WTC11 (cell line): ENCODE results near the gene VIT. TPM values are rescaled to one million over a fixed set of nuclear protein-coding genes. Genes with fewer than 3 reads are reported as not detected.

Experiments used
- ATAC-seq: fragments of 200-7000 bp; cut with Tn5 transposase; 2 replicates; pipeline ENCODE4 v1.10.0; 2021; ENCODE audit warnings: mild to moderate bottlenecking, moderate library complexity
- CTCF ChIA-PET: fragments of 300-600 bp; sonication (Branson Sonifier 250); formaldehyde crosslinking; loops from one replicate; lab custom pipeline; 2021; ENCODE audit warnings: antibody characterized with exemption; lab: Charles Lee
- POLR2A ChIA-PET: fragments of 350-600 bp; sonication (Branson Sonifier 250); formaldehyde crosslinking; loops from one replicate; lab custom pipeline; 2021; ENCODE audit warnings: antibody characterized with exemption; lab: Charles Lee
- DNase-seq: peaks from one replicate; pipeline ENCODE4 v3.0.0; 2021; ENCODE audit warnings: low spot score
- H3K27ac Mint-ChIP-seq: 2 replicates; pipeline ENCODE4 v1.8.0; 2021; ENCODE audit warnings: mixed read lengths
- H3K27me3 Mint-ChIP-seq: 2 replicates; pipeline ENCODE4 v1.8.0; 2021; ENCODE audit warnings: low read depth, mild to moderate bottlenecking, moderate library complexity, mixed read lengths
- H3K36me3 Mint-ChIP-seq: 2 replicates; pipeline ENCODE4 v1.8.0; 2021; ENCODE audit warnings: mixed read lengths
- H3K4me1 Mint-ChIP-seq: 2 replicates; pipeline ENCODE4 v1.8.0; 2022; ENCODE audit warnings: mixed read lengths
- H3K4me3 Mint-ChIP-seq: 2 replicates; pipeline ENCODE4 v1.8.0; 2021; ENCODE audit warnings: mild to moderate bottlenecking, moderate library complexity, mixed read lengths
- H3K9me3 Mint-ChIP-seq: 2 replicates; pipeline ENCODE4 v1.8.0; 2021; ENCODE audit warnings: mixed read lengths
- ESRRA ChIP-seq: sonication (generic); formaldehyde crosslinking; IDR thresholded peaks from 2 replicates; pipeline ENCODE4 v1.8.1; 2022; ENCODE audit warnings: mild to moderate bottlenecking, missing genetic modification reagents, borderline replicate concordance
- GTF2I ChIP-seq: fragments of 250-450 bp; sonication (Bioruptor Pico); conservative IDR thresholded peaks from 2 replicates; pipeline ENCODE4 v1.4.0; 2021; ENCODE audit warnings: mild to moderate bottlenecking
- HMGXB4 ChIP-seq: sonication (generic); formaldehyde crosslinking; IDR thresholded peaks from 2 replicates; pipeline ENCODE4 v1.8.1; 2023; ENCODE audit warnings: mild to moderate bottlenecking, moderate library complexity, missing genetic modification reagents
- NR2C2 ChIP-seq: sonication (generic); formaldehyde crosslinking; IDR thresholded peaks from 2 replicates; pipeline ENCODE4 v1.8.0; 2022; ENCODE audit warnings: mild to moderate bottlenecking, missing genetic modification reagents
- OVOL2 ChIP-seq: fragments of 250-450 bp; sonication (Bioruptor Pico); IDR thresholded peaks from 2 replicates; pipeline ENCODE4 v1.9.0; 2021; ENCODE audit warnings: mild to moderate bottlenecking, borderline replicate concordance
- PREB ChIP-seq: sonication (generic); formaldehyde crosslinking; IDR thresholded peaks from 2 replicates; pipeline ENCODE4 v1.8.1; 2022; ENCODE audit warnings: mild to moderate bottlenecking, missing genetic modification reagents, moderate library complexity, borderline replicate concordance
- RORB ChIP-seq: fragments of 250-450 bp; sonication (Bioruptor Pico); IDR thresholded peaks from 2 replicates; pipeline ENCODE4 v1.9.0; 2021; ENCODE audit warnings: mild to moderate bottlenecking
- ZNF219 ChIP-seq: sonication (generic); formaldehyde crosslinking; IDR thresholded peaks from 2 replicates; pipeline ENCODE4 v1.8.0; 2023; ENCODE audit warnings: missing genetic modification reagents, mild to moderate bottlenecking, borderline replicate concordance
- ZNF263 ChIP-seq: sonication (generic); formaldehyde crosslinking; IDR thresholded peaks from 2 replicates; pipeline ENCODE4 v1.8.1; 2022; ENCODE audit warnings: low read depth, mild to moderate bottlenecking, moderate library complexity, missing genetic modification reagents
- total RNA-seq: library from RNA; stranded (reverse); gene quantifications from 3 replicates; pipeline ENCODE4 v1.2.3, GENCODE V29; 2021
- TF ChIP-seq, protein P1 (sequence below): sonication (generic); formaldehyde crosslinking; IDR thresholded peaks from 2 replicates; pipeline ENCODE4 v1.8.1; 2022; ENCODE audit warnings: low read depth, mild to moderate bottlenecking, moderate library complexity, missing genetic modification reagents, borderline replicate concordance
- TF ChIP-seq, protein P2 (sequence below): sonication (generic); formaldehyde crosslinking; conservative IDR thresholded peaks from 2 replicates; pipeline ENCODE4 v1.8.1; 2022; ENCODE audit warnings: mild to moderate bottlenecking, missing genetic modification reagents
- TF ChIP-seq, protein P3 (sequence below): sonication (generic); formaldehyde crosslinking; IDR thresholded peaks from 2 replicates; pipeline ENCODE4 v1.8.0; 2022; ENCODE audit warnings: mild to moderate bottlenecking, missing genetic modification reagents
- TF ChIP-seq, protein P4 (sequence below): fragments of 250-450 bp; sonication (Bioruptor Pico); IDR thresholded peaks from 2 replicates; pipeline ENCODE4 v1.9.0; 2021; ENCODE audit warnings: mild to moderate bottlenecking
- TF ChIP-seq, protein P5 (sequence below): sonication (generic); formaldehyde crosslinking; IDR thresholded peaks from 2 replicates; pipeline ENCODE4 v1.8.0; 2023; ENCODE audit warnings: missing genetic modification reagents, mild to moderate bottlenecking, borderline replicate concordance

The VIT gene
- total RNA-seq, 1 experiment from 2014 or later, result 0.46 TPM

GRCh38 chr2:36800381-36800780, 103.9 kb downstream of the VIT start (continued):
- TF ChIP-seq, protein P1, sequence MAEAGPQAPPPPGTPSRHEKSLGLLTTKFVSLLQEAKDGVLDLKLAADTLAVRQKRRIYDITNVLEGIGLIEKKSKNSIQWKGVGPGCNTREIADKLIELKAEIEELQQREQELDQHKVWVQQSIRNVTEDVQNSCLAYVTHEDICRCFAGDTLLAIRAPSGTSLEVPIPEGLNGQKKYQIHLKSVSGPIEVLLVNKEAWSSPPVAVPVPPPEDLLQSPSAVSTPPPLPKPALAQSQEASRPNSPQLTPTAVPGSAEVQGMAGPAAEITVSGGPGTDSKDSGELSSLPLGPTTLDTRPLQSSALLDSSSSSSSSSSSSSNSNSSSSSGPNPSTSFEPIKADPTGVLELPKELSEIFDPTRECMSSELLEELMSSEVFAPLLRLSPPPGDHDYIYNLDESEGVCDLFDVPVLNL (CRISPR knock-in tag), result no peak
- TF ChIP-seq HMGXB4 (CRISPR knock-in tag), result no peak
- no peak for TF ChIP-seq NR2C2 (CRISPR knock-in tag)
- TF ChIP-seq OVOL2 (CRISPR knock-in tag), result no peak
- TF ChIP-seq GTF2I (CRISPR knock-in tag), result no peak
- no peak for TF ChIP-seq RORB
- no peak for TF ChIP-seq ZNF219 (CRISPR knock-in tag)
- TF ChIP-seq, protein P2, sequence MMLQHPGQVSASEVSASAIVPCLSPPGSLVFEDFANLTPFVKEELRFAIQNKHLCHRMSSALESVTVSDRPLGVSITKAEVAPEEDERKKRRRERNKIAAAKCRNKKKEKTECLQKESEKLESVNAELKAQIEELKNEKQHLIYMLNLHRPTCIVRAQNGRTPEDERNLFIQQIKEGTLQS (CRISPR knock-in tag), result no peak
- TF ChIP-seq, protein P3, sequence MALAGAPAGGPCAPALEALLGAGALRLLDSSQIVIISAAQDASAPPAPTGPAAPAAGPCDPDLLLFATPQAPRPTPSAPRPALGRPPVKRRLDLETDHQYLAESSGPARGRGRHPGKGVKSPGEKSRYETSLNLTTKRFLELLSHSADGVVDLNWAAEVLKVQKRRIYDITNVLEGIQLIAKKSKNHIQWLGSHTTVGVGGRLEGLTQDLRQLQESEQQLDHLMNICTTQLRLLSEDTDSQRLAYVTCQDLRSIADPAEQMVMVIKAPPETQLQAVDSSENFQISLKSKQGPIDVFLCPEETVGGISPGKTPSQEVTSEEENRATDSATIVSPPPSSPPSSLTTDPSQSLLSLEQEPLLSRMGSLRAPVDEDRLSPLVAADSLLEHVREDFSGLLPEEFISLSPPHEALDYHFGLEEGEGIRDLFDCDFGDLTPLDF (CRISPR knock-in tag), result no peak
- TF ChIP-seq ESRRA (CRISPR knock-in tag), result no peak
- TF ChIP-seq, protein P4, sequence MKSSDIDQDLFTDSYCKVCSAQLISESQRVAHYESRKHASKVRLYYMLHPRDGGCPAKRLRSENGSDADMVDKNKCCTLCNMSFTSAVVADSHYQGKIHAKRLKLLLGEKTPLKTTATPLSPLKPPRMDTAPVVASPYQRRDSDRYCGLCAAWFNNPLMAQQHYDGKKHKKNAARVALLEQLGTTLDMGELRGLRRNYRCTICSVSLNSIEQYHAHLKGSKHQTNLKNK (CRISPR knock-in tag), result no peak
- no peak for TF ChIP-seq ZNF263
- TF ChIP-seq PREB (CRISPR knock-in tag), result no peak
- TF ChIP-seq, protein P5, sequence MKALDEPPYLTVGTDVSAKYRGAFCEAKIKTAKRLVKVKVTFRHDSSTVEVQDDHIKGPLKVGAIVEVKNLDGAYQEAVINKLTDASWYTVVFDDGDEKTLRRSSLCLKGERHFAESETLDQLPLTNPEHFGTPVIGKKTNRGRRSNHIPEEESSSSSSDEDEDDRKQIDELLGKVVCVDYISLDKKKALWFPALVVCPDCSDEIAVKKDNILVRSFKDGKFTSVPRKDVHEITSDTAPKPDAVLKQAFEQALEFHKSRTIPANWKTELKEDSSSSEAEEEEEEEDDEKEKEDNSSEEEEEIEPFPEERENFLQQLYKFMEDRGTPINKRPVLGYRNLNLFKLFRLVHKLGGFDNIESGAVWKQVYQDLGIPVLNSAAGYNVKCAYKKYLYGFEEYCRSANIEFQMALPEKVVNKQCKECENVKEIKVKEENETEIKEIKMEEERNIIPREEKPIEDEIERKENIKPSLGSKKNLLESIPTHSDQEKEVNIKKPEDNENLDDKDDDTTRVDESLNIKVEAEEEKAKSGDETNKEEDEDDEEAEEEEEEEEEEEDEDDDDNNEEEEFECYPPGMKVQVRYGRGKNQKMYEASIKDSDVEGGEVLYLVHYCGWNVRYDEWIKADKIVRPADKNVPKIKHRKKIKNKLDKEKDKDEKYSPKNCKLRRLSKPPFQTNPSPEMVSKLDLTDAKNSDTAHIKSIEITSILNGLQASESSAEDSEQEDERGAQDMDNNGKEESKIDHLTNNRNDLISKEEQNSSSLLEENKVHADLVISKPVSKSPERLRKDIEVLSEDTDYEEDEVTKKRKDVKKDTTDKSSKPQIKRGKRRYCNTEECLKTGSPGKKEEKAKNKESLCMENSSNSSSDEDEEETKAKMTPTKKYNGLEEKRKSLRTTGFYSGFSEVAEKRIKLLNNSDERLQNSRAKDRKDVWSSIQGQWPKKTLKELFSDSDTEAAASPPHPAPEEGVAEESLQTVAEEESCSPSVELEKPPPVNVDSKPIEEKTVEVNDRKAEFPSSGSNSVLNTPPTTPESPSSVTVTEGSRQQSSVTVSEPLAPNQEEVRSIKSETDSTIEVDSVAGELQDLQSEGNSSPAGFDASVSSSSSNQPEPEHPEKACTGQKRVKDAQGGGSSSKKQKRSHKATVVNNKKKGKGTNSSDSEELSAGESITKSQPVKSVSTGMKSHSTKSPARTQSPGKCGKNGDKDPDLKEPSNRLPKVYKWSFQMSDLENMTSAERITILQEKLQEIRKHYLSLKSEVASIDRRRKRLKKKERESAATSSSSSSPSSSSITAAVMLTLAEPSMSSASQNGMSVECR, result no peak

- H3K27me3 Mint-ChIP-seq, result no peaks in the 10 kb centered on the region
- no peaks in the 10 kb centered on the region for H3K36me3 Mint-ChIP-seq
- ChIA-PET CTCF (interaction anchor here (0.9 kb wide), 1 partner anchor 16 kb away, joined by 3 read pairs; no protein-coding TSS in a partner anchor), POLR2A (no interaction called here)
- peaks cover 4% of the 10 kb centered on the region; the same call in 1 of the 2 replicates for H3K9me3 Mint-ChIP-seq
- no peak overlapping the region for H3K4me3 Mint-ChIP-seq
- peaks cover 13% of the 10 kb centered on the region for H3K4me1 Mint-ChIP-seq
- ATAC-seq (no peak), DNase-seq (no peak)
- H3K27ac Mint-ChIP-seq, result no peak overlapping the region
- no peak for TF ChIP-seq OVOL2 (CRISPR knock-in tag)
Measured at GRCh38 chr2:36801088-36801487, 104.6 kb downstream of the VIT start.
